WTC11 (cell line): ENCODE measurements around the gene CTSA.

Source experiments
- ATF3 ChIP-seq: sonication (generic); formaldehyde crosslinking; conservative IDR thresholded peaks from 2 replicates; pipeline ENCODE4 v1.8.1; 2022; ENCODE audit warnings: mild to moderate bottlenecking, missing genetic modification reagents
- CTCF ChIP-seq: fragments of 200-600 bp; IDR thresholded peaks from 2 replicates; pipeline ENCODE4 v1.8.0; 2022; ENCODE audit warnings: antibody characterized with exemption
- FOXJ3 ChIP-seq: sonication (generic); formaldehyde crosslinking; IDR thresholded peaks from 2 replicates; pipeline ENCODE4 v1.9.0; 2021; ENCODE audit warnings: missing genetic modification reagents, mild to moderate bottlenecking, borderline replicate concordance
- MAX ChIP-seq: sonication (generic); formaldehyde crosslinking; IDR thresholded peaks from 2 replicates; pipeline ENCODE4 v1.8.0; 2022; ENCODE audit warnings: mild to moderate bottlenecking, missing genetic modification reagents
- TCF7 ChIP-seq: sonication (generic); formaldehyde crosslinking; IDR thresholded peaks from 2 replicates; pipeline ENCODE4 v1.8.0; 2022; ENCODE audit warnings: mild to moderate bottlenecking, low read depth, missing genetic modification reagents, moderate library complexity
- USF1 ChIP-seq: sonication (generic); formaldehyde crosslinking; IDR thresholded peaks from 2 replicates; pipeline ENCODE4 v1.8.0; 2022; ENCODE audit warnings: mild to moderate bottlenecking, missing genetic modification reagents
- ZNF219 ChIP-seq: sonication (generic); formaldehyde crosslinking; IDR thresholded peaks from 2 replicates; pipeline ENCODE4 v1.8.0; 2023; ENCODE audit warnings: missing genetic modification reagents, mild to moderate bottlenecking, borderline replicate concordance
- ZNF317 ChIP-seq: sonication (generic); formaldehyde crosslinking; IDR thresholded peaks from 2 replicates; pipeline ENCODE4 v1.8.1; 2023; ENCODE audit warnings: low read depth, mild to moderate bottlenecking, moderate library complexity, missing genetic modification reagents, borderline replicate concordance

GRCh38 chr20:45902199-45902701 is 11.1 kb downstream of the CTSA start:
- no peak for TF ChIP-seq CTCF
- no peak for TF ChIP-seq FOXJ3
- TF ChIP-seq ZNF219 (CRISPR knock-in tag): no peak
- no peak for TF ChIP-seq TCF7 (CRISPR knock-in tag)
- TF ChIP-seq ZNF317 (CRISPR knock-in tag): no peak
- TF ChIP-seq MAX (CRISPR knock-in tag): no peak
- no peak for TF ChIP-seq ATF3
- TF ChIP-seq USF1: no peak
